ENCODE measurements around the gene CFAP97D2.
"Not testable (repeated sequence)": the region's sequence is repeated elsewhere in the genome, so short reads cannot be mapped to it uniquely, and the experiment has no call there.

Gene CFAP97D2
- total RNA-seq, result 1.2 to 1.7 reads per million in 2 donors

DNA sequence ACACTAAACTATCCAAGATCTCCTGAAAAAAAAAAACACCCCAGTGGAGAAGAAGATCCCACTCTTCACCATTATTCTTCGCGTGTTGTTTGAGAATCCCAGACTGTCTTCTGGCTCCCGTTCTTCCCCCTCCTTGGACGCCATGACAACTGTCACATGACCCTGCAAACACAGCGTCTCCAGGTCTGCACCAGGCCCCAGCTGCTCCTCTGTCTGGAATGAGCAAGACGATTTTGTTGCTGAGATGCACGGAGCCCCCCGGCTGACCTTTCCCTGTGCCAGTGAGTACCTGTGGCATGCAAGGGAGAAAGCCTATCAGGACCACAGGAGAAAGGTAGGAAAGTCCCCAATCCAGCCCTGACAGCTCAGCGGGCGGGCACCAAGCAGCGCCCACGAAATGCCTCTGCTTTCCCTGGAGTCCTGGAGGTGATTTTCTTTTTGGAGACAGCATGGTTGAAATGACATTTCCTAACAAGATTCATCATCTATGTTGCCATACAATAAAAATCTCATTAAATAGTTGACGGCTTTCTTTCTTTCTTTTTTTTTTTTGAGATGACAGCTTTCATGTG, at the start of gene CFAP97D2:
TSS of gene CFAP97D2 (plus strand) at position 171 of the 572 bp plus-strand sequence. CDS start at position 245, 74 bp downstream.
- no peak for DNase-seq

DNA sequence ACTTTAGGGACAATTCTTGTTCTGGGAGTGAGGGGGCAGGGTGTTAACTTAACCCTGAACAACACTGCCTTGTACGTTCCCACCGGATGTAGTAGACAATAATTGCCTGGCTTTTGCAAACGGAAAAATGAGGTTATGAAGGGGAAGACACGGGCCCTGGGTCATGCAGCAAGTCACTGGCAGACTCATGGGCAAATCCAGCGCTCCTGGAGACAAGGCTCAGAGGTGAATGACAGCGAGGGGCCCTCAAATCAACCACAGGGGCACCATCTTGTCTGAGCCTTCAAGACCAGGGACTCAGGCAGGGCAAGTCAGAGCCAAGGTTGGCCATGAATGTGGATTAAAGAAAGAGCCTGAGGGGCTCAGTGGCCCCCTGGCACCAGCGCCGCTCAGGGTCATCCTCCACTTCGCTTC, 49.4 kb upstream of the CFAP97D2 start:
- DNase-seq, result no peak

DNA sequence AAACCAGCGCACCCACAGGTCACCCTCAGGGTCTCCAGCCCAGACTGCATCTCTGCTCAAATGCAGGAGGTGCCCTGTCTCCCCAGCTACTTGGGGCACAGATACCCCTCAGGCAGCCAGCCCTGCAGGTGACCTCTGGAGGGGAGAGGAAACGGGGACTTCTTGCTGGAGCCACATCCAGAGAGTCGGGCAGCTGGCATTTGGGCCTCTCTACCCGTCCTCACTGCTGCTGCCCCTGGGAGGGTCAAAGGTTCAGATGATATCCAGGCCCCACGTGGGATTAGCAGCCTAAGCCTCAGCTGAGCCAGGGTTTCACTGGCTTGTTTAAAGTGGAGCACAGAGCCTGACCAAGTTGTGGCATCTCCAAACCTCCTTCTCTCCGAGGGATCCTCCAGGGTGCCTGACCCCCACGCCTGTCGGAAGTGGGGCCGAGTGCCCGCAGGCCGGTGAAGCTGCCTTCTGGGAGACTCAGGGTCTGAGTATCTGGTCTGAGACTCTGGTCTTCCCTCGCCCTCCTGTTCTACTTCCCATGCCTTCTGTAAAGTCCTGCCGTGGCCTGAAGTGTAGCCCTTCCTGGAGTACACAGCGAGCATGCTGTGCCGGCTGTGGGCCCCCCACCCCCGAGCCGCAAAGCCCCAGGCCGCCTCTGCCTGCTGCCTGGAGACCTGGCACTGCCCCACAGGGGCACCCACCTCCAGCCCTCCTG, 48.8 kb upstream of the CFAP97D2 start:
- DNase-seq, result no peak

DNA sequence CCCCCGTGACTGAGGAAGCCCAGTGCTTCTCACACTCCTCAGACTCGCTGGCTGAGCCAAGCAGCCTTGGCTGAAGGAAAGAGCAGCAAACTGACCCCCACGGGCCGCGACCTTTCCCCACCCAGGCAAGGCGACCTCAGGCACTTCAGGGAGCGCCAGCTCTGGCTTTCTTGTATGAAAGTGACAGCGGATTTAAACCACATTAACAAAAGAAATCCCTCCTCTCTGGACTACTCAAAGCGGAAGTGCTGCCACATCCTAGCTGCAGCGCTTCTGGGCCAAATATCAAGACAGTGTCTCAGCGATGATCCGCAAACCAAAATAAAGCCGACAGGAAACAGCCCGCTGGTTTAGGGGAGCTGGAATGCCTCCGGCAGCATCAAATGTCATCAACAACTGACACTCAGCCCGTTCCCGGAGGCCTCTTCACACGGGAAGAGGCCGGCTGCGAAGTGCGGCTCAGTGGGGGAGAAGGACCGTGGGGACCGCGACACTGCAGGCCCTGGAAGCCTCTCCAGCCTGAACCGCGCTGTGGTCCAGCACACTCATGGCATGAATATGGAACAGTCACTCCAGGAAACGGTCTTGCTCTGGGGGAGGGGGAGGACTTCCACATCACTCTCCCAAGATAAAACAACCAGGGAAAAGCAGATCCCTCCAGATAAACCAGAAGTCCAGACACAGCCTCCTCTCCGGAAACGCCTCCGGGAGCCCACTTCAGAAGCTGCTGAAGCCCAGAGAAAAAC, 48.0 kb upstream of the CFAP97D2 start:
- no peak for DNase-seq

DNA sequence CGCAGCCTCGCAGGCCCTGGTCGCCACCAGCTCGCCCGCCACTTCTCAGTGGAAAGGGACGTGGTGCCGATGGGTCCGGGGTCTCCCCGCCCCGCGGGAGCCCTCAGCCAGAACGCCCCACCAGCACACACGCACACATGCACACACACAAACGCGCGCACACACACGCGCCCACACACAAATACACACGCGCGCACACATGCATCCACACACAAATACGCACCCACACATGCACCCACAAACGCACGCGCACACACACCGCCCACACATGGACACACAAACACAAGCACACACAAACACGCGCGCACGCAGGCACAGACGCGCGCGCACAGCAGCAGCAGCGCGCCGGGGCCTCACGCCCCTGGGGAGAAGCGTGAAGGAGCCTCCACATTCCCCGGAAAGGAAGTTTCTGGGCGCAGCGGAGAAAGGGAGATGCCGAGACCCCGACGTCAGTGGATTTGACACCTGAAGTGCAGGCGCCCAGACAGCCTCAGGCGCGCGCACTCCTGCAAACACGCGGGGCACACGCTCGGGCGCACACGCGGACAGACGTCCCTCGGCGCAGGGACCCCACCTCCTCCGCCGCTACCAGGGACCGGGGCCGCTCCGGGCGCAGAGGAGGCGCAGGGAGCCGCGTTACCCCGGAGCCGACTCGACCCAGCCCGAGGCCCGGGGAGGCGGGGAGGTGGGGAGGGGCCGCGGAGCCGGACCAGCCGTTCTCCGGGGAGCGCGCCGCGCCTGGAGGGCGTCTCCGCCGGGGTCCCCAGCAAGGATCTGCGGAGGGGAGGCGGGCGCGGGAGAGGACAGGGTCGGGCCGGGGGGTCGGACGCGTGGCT, 47.3 kb upstream of the CFAP97D2 start:
- no peak for DNase-seq

DNA sequence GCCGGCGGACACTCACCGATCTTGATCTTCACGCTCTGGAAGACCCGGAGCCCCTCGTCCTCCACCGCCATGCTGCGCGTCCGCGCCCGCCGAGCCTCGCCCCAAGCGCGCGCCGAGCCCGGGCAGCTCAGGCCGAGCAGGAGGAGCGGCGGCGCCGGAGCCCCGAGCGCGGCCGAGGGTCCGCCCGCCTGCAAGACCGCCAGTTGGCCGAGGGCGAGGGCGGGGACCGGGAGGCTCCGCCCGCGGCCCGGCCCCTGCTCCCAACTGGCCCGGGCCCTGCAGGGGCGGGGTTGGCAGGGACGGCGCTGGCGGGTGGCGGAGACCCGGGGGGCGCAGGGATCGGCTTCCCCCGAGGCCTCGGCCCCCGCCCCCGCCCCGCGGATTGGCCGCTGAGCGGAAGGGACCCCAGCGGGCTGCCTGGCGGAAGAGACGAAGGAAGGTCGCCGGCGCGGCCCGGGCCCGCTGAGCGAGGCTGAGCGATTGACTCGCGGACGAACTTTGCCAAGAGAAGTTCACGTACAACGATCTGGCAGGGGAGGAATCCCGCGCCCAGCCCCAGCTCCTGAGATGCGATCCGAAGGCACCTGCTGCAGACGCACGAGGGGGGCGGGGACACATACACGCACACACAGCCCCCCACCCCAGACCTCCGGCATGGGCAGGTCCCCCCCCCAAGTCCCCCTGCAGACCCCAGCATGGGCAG, 46.5 kb upstream of the CFAP97D2 start, which contains the start of gene RASA3:
TSS of gene RASA3 (minus strand) at position 205 of the 703 bp plus-strand sequence. CDS start at position 71, 134 bp downstream.
- peak; percentile 60 for DNase-seq

DNA sequence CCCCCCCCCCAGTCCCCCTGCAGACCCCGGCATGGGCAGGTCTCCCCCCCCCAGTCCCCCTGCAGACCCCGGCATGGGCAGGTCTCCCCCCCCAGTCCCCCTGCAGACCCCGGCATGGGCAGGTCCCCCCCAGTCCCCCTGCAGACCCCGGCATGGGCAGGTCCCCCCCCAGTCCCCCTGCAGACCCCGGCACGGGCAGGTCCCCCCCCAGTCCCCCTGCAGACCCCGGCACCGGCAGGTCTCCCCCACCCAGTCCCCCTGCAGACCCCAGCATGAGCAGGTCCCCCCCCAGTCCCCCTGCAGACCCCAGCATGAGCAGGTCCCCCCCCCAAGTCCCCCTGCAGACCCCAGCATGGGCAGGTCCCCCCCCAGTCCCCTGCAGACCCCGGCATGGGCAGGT, 45.9 kb upstream of the CFAP97D2 start:
- not testable (repeated sequence) for DNase-seq

DNA sequence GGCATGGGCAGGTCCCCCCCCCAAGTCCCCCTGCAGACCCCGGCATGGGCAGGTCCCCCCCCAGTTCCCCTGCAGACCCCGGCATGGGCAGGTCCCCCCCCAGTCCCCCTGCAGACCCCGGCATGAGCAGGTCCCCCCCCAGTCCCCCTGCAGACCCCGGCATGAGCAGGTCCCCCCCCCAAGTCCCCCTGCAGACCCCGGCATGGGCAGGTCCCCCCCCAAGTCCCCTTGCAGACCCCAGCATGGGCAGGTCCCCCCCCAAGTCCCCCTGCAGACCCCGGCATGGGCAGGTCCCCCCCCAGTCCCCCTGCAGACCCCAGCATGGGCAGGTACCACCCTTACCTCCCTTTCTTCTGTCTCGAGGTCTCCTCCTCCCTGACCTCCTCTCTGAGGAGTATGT, 45.5 kb upstream of the CFAP97D2 start:
- not testable (repeated sequence) for DNase-seq

DNA sequence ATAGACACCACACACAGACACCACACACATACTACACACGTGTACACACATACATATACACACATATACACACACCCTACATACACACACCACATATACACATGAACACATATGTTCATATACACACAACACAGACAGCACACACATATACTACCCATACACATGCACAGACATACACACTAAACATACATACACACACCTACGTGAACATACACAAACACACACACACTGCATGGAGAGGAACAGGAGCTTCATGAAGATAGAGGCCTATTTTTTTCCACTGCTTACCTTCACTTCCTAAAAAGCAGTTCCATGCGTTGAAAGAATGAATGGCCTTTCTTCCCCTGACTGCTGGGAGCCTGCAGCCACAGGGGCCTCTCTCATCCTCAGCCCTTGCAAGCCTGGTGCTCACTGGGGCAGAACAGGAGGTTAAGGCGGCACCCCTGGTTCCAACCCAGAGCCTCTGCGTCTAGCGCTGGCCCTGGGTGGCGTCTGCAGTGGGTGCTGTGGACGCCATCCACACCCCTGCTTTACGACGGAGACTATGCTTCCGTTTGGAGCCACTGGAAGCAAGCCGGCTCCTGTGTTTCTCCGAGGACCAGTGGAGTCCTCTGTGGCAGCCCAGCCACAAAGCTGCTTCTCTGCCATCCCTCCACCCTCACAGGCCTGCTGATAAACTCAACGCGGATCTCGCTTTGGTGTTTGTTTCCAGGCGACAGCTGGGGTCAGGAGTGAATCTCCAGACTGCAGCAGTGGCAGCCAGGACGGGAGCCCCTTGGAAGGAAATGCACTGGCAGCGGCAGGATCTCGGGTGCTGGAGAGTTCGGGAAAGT, 44.7 kb upstream of the CFAP97D2 start:
- no peak for DNase-seq

DNA sequence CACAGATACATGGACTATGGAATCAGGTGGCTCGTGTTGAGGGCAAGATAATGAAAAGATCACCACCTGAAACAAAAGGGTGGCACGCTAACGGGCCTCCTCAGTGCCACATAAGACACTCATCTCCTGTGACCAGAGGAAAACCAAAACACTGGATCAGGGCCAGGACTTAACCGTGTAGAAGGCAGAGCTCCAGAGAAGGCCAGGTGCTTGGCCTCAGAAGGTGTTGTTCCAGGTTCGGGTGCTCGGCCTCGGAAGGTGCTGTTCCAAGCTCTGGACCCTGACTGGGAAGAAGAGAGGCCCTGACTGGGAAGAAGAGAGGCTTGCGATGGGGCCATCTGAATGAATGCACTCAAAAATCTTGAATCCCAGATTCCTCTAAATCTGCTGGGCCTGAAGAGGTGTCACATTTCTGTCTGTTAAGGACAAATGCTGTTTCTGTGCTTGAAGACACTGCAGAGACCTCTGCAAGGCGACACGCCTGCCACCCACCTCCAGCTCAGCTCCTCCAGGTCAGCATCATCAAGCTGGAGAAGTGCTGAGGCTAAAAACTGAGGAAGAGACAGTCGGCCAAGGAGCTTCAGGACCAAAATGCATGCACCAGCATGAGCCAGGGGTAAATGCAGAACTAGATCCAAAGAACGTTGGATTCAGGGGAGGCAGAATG, 44.0 kb upstream of the CFAP97D2 start:
- no peak for DNase-seq

DNA sequence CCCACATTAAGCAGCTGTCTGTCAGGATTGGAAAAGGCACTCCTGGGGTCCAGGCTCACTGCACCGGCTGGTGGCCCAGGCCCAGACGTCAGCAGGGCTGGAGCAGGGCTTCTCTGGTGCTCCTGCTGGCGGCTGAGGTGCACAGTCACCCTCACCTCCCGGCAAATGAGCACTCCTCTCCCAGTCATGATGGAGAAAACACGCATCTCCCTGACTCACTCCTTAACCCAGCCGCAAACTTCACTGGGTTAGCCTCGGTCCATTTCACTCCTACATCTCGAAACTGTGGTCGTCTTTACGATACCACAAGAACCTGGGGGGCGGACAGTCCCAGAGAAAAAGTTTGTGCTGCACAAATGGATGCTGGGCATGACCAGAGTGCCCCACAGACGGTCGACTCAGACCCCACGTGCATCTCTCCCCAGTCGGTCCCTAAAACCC, 43.3 kb upstream of the CFAP97D2 start:
- DNase-seq, result no peak

DNA sequence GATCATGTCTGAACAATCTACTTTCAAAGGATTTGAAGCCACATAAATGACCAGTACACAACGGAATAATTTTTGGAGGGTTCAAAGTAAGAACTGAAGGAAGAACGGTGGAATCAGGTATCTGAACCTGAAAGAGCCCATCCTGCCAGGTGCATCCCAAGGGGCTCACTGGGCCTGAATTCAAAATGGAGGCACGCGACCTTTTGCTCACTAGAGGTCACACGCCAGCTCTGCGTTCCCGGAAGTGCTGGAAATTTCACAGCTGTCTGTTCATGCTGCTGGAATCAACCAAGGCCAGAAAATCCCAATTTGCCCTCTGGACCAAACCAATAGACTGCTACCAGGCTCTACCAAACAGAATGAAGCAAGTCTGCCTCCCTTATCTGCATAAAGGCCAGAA, 42.5 kb upstream of the CFAP97D2 start:
- DNase-seq, result no peak

DNA sequence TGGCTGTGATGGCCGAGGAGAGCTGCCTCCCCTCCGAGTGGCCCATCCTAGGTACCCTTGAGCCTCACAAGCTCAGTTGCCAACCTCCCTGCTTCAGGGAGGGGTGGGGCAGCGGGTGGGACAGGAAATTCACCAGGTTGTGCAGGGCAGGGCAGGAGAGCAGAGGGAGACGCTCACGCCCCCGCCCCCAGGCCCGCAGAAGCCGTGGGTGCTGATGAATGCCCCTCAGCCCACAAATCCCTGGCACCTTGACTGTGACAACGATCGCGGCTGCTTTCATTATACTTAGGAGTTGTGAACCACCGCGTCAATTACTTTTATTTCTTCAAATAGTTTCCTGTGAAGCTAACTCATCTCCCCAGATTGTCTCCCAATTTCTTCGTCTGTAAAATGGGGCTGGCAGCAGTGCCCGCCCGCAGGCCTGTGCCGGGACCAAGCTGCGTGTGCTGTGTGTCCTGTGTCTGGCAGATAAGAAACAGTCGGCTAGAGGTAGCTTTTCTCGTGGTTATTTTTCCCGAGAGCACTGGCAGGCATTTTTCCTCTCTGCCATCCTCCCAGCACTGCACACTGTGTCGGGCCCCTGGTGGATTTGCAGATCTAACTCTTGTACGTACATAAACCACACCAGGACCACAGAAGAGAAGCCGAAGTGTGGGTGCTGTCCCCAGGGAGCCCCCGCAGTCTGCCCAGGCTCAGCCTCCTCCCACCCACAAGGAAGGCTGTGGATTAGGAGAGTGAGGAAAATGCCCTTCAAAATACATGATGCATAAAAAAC, 38.7 kb upstream of the CFAP97D2 start:
- no peak for DNase-seq

DNA sequence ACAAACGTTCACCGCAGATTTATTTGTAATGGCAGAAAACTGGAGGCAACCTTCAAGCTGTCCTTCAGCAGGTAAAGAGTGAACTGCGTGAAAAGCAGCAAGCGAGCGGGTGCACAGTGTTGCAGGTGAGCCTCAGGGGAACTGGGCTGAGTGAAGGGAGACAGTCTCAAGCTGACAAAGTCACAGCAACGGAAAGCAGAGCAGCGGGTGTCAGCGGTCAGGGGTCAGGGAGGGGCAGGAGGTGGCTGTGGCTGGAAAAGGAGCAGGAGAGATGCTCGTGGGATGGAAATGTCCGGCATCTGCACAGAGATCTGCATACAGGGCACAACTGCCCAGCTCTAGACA, 38.2 kb upstream of the CFAP97D2 start:
- no peak for DNase-seq

DNA sequence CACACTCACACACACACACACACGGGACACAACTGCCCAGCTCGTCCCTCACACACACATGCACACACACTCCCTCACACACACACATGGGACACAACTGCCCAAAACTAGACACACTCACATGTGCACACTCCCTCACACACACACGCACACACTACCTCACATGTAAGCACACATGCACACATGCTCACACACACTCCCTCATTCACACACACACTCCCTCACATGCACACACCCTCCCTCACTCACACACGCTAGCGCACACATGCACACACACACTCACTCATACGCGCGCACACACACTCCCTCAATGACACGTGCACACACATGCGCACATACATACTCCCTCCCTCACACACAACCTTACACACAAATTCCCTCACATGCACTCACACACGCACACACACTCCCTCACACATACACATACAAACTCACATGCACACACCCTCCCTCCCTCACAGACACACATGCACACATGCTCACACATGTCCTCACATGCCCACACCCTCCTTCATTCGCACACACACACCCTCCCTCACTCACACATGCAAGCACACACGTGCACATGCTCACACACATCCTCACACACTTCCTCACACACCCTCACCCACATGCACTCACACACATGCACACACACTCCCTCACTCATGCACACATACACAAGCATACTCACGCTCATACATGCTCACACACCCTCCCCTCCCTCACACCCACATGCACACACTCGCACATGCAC, 37.6 kb upstream of the CFAP97D2 start:
- DNase-seq, result no peak

DNA sequence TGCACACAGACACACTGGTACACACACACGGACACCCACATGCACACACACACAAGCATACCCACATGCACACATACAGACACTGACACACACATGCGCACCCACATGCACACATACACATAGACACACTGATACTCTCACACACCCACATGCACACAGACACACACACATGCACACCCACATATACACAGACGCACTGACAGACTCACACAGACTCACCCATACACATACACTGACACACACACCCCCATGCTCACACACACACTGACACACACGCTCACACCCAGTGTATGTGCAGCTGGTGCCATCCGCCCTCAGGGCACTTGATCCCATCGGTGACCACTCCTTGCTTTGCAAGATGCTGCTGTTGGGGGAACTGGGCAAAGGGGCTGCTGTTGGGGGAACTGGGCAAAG, 36.9 kb upstream of the CFAP97D2 start:
- DNase-seq, result no peak

DNA sequence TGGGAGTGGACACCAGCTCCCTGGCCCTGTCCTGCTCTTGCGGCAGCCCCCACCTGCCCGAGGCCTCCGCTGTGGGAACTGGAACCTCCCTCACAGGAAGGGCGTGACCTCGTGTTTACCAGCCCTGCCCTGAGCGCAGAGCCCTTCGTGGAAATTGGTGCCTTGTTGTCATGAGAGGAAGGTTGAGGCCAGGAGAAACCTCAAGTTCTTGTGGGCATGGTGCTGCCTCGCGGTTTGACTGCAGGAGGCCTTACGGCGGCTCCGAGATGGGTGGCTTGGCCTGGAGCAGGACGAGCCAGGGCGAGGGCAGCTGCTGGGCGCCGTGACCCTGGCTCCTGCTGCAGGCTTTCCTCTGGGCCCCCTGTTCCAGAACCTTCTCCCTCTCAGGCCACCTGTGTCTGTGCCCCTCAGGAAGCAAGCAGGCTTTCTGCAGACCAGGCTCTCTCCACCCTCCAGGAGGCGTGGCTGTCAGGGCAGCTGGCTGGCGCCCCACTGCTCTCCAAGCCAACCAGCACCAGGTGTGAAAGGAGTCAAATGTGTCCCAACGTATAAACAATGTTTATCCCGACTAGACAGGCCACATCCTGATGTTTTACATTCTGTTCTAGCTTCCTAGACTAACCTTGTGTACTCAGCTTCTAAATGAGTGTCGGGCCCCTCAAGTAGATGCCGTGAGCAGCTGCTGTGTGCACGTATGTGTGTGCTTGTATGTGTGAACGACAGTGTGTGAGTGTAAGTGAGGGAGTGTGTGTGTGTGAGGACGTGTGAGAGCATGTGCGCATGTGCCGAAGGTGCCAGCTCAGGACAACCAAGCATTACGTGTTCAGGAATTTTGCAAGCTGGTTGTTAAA, 36.2 kb upstream of the CFAP97D2 start:
- peak; percentile 48 for DNase-seq
